Right cardiac atrium (tissue), 5 donors: ENCODE measurements around the gene TENM4. TPM values are rescaled to one million over a fixed set of nuclear protein-coding genes. Genes with fewer than 3 reads are reported as not detected.

ENCODE experiments used
- ATAC-seq, 2 donors: fragments of 200-7000 bp; cut with Tn5 transposase; one replicate each; pipeline versions ENCODE4 v1.8.0 to v1.9.1; 2020; ENCODE audit warnings: moderate library complexity in 2 of 2, mild to moderate bottlenecking in 1 of 2
- DNase-seq, 3 donors: peaks; one replicate each; pipeline ENCODE4 v3.0.0-alpha.2; 2020
- H3K27ac ChIP-seq: one replicate; pipeline ENCODE4 v1.5.1; 2013; ENCODE audit warnings: mild to moderate bottlenecking, low read length, control low read depth, moderate library complexity
- H3K27me3 ChIP-seq: one replicate; pipeline ENCODE4 v1.6.1; 2013; ENCODE audit not compliant: control insufficient read depth, insufficient read depth
- H3K4me1 ChIP-seq: one replicate; pipeline ENCODE4 v1.6.1; 2013; ENCODE audit warnings: low read length; ENCODE audit not compliant: control insufficient read depth, insufficient read depth
- H3K4me3 ChIP-seq: one replicate; pipeline ENCODE4 v1.5.1; 2013; ENCODE audit warnings: low read length, control low read depth
- H3K9me3 ChIP-seq: one replicate; pipeline ENCODE4 v1.6.1; 2013; ENCODE audit warnings: low read length; ENCODE audit not compliant: control insufficient read depth
- WGBS: extraction: QIAGEN DNeasy Blood & Tissue Kit; methylation state at CpG from one replicate; pipeline ENCODE4 v1.1.7; 2013; 5-methylcytosine and 5-hydroxymethylcytosine counted together
- intact Hi-C, 4 donors: fragments of 100-400 bp; cut with DNase I; formaldehyde crosslinking; loops; one replicate each; pipeline versions ENCODE4 v1.11.0 to v1.14.0; 2022 to 2023
- polyA plus RNA-seq: library from polyadenylated mRNA; stranded (reverse); fragments of 200-250 nt; gene quantifications from one replicate; pipeline ENCODE4 v1.2.3, GENCODE V29; 2013
- total RNA-seq, 4 donors: library from RNA; stranded (reverse); fragmentation: NEBNext Ultra II Directional; extraction: Animal tissue kit (Norgen Biotek cat#: 25700); gene quantifications; one replicate each; pipeline ENCODE4 v1.2.1, GENCODE V29; 2021
- donor health status: healthy with polysubstance abuse.
- donor health status: DM: no; HTN: yes; CAD: no.
- donor health status: DM: no; HTN: no; CAD: no.
- donor health status: DM: no; HTN: yes; CAD: no; lungs with severe emphysema.
- donor health status: DM: yes; HTN: yes; CAD: no.

TENM4 gene
- total and polyA plus RNA-seq, 5 donors, result 0.26 to 2.3 (median 0.71) TPM

GRCh38 chr11:79265756-79266322, 175.0 kb downstream of the TENM4 start:
- no peak overlapping the region for H3K27ac ChIP-seq
- WGBS, result 71% methylated on average over 4 of the region's 4 CpGs
- intact Hi-C loops, result loop anchor here in 1 of 4 donors (5.0 kb wide), 1 partner anchor 56 kb away; no protein-coding TSS in a partner anchor
- H3K4me3 ChIP-seq, result no peak overlapping the region
- no peaks in the 10 kb centered on the region for H3K27me3 ChIP-seq
- no peaks in the 10 kb centered on the region for H3K9me3 ChIP-seq
- no peaks in the 10 kb centered on the region for H3K4me1 ChIP-seq
- DNase-seq (no peak), ATAC-seq (no peak)

- no peak overlapping the region for H3K4me3 ChIP-seq
- no peaks in the 10 kb centered on the region for H3K4me1 ChIP-seq
- 79% methylated on average over 6 of the region's 6 CpGs for WGBS
- no peak overlapping the region for H3K27ac ChIP-seq
- no peaks in the 10 kb centered on the region for H3K27me3 ChIP-seq
- ATAC-seq (no peak), DNase-seq (no peak)
- H3K9me3 ChIP-seq, result no peaks in the 10 kb centered on the region
- intact Hi-C loops, result no loop called here
Measured at GRCh38 chr11:79264284-79264683, 176.5 kb downstream of the TENM4 start.

GRCh38 chr11:79263001-79263400, 177.8 kb downstream of the TENM4 start:
- no peak overlapping the region for H3K27ac ChIP-seq
- DNase-seq, result peak; percentile 43 to 79 (median 75)

GRCh38 chr11:79262221-79262620, 178.6 kb downstream of the TENM4 start:
- intact Hi-C loops, result no loop called here
- 45% methylated on average over 4 of the region's 4 CpGs for WGBS
- DNase-seq (no peak), ATAC-seq (peak in 1 of 2 donors; percentile 45)
- H3K4me3 ChIP-seq, result no peak overlapping the region
- no peaks in the 10 kb centered on the region for H3K4me1 ChIP-seq
- H3K27me3 ChIP-seq, result no peaks in the 10 kb centered on the region
- H3K9me3 ChIP-seq, result no peaks in the 10 kb centered on the region
- no peak overlapping the region for H3K27ac ChIP-seq

More at GRCh38 chr11:79263001-79263400, 177.8 kb downstream of the TENM4 start:
- Histone ChIP-seq H3K4me1 (no peaks in the 10 kb centered on the region), H3K4me3 (no peak overlapping the region), H3K9me3 (no peaks in the 10 kb centered on the region), H3K27me3 (no peaks in the 10 kb centered on the region)
- intact Hi-C loops, result no loop called here
- ATAC-seq, result peak in 1 of 2 donors; percentile 74
- WGBS, result 46% methylated on average over 7 of the region's 7 CpGs

GRCh38 chr11:79261684-79262083, 179.1 kb downstream of the TENM4 start:
- no peak for ATAC-seq
- H3K27ac ChIP-seq, result no peak overlapping the region
- 88% methylated on average over 3 of the region's 3 CpGs for WGBS
- H3K4me1 ChIP-seq, result no peaks in the 10 kb centered on the region
- no peak for DNase-seq
- intact Hi-C loops, result no loop called here
- no peaks in the 10 kb centered on the region for H3K27me3 ChIP-seq
- H3K9me3 ChIP-seq, result no peaks in the 10 kb centered on the region
- no peak overlapping the region for H3K4me3 ChIP-seq

GRCh38 chr11:79259800-79260199, 181.0 kb downstream of the TENM4 start:
- intact Hi-C loops, result loop anchor here in 1 of 4 donors (10.0 kb wide), 1 partner anchor 615 kb away; no protein-coding TSS in a partner anchor
- Histone ChIP-seq H3K4me3 (no peak overlapping the region), H3K27me3 (no peaks in the 10 kb centered on the region), H3K4me1 (no peaks in the 10 kb centered on the region), H3K27ac (no peak overlapping the region), H3K9me3 (no peaks in the 10 kb centered on the region)
- WGBS, result 98% methylated on average over 4 of the region's 4 CpGs
- no peak for ATAC-seq
- no peak for DNase-seq

- H3K4me3 ChIP-seq, result no peak overlapping the region
- no peaks in the 10 kb centered on the region for H3K4me1 ChIP-seq
- no peak overlapping the region for H3K27ac ChIP-seq
- H3K27me3 ChIP-seq, result no peaks in the 10 kb centered on the region
- WGBS, result 83% methylated on average over 4 of the region's 4 CpGs
- H3K9me3 ChIP-seq, result no peaks in the 10 kb centered on the region
- ATAC-seq (no peak), DNase-seq (no peak)
- intact Hi-C loops, result loop anchor here in 1 of 4 donors (10.0 kb wide), 1 partner anchor 614 kb away; no protein-coding TSS in a partner anchor
Measured at GRCh38 chr11:79258576-79258975, 182.3 kb downstream of the TENM4 start.

- Histone ChIP-seq H3K9me3 (no peaks in the 10 kb centered on the region), H3K27me3 (no peaks in the 10 kb centered on the region), H3K4me3 (no peak overlapping the region), H3K4me1 (no peaks in the 10 kb centered on the region), H3K27ac (no peak overlapping the region)
- intact Hi-C loops, result loop anchor here in 1 of 4 donors (10.0 kb wide), 1 partner anchor 611 kb away; no protein-coding TSS in a partner anchor
- ATAC-seq, result no peak
- 93% methylated on average over 3 of the region's 3 CpGs for WGBS
- no peak for DNase-seq
Measured at GRCh38 chr11:79255965-79256364, 184.9 kb downstream of the TENM4 start.

- DNase-seq, result no peak
- intact Hi-C loops, result loop anchor here in 1 of 4 donors (10.0 kb wide), 1 partner anchor 608 kb away; no protein-coding TSS in a partner anchor
- no peak for ATAC-seq
- Histone ChIP-seq H3K27ac (no peak overlapping the region), H3K9me3 (no peaks in the 10 kb centered on the region), H3K4me1 (no peaks in the 10 kb centered on the region), H3K4me3 (no peak overlapping the region), H3K27me3 (no peaks in the 10 kb centered on the region)
- WGBS, result 44% methylated on average over 8 of the region's 8 CpGs
Measured at GRCh38 chr11:79253280-79253679, 187.6 kb downstream of the TENM4 start.

GRCh38 chr11:79249295-79249993, 191.4 kb downstream of the TENM4 start:
- no peak for ATAC-seq
- intact Hi-C loops, result no loop called here
- 84% methylated on average over 5 of the region's 5 CpGs for WGBS

GRCh38 chr11:79244798-79245197, 196.0 kb downstream of the TENM4 start:
- no peaks in the 10 kb centered on the region for H3K4me1 ChIP-seq
- WGBS, result 47% methylated on average over 2 of the region's 2 CpGs
- H3K27me3 ChIP-seq, result no peaks in the 10 kb centered on the region
- no peak overlapping the region for H3K4me3 ChIP-seq
- ATAC-seq (no peak), DNase-seq (no peak)
- H3K27ac ChIP-seq, result no peak overlapping the region
- intact Hi-C loops, result no loop called here
- H3K9me3 ChIP-seq, result no peaks in the 10 kb centered on the region

More at GRCh38 chr11:79249295-79249993, 191.4 kb downstream of the TENM4 start:
- no peaks in the 10 kb centered on the region for H3K27me3 ChIP-seq
- H3K4me3 ChIP-seq, result no peak overlapping the region
- H3K4me1 ChIP-seq, result no peaks in the 10 kb centered on the region
- no peak overlapping the region for H3K27ac ChIP-seq
- no peaks in the 10 kb centered on the region for H3K9me3 ChIP-seq
- DNase-seq, result no peak
